Stimulated activated effector memory CD8-positive, alpha-beta T cell treated with anti-CD3 and anti-CD28 coated beads, Interleukin-12 subunit alpha, Interleukin-12 subunit beta, amount 100 ng/mL, for 72 hours (primary cell): ENCODE measurements around the gene OSTM1.
"Not testable (repeated sequence)": the region's sequence is repeated elsewhere in the genome, so short reads cannot be mapped to it uniquely, and the experiment has no call there.

Experiments
- ATAC-seq: fragments of 150-1000 bp; cut with Tn5 transposase; 2 replicates; pipeline ENCODE4 v1.10.0; 2021
- DNase-seq, 2 donors: peaks; one replicate each; pipeline ENCODE4 v3.0.0; 2021 to 2022; ENCODE audit warnings: low spot score in 2 of 2
- H3K27ac Mint-ChIP-seq: one replicate; pipeline ENCODE4 v1.8.0; 2022; ENCODE audit warnings: mild to moderate bottlenecking, mixed read lengths
- H3K36me3 Mint-ChIP-seq: one replicate; pipeline ENCODE4 v1.8.0; 2022; ENCODE audit warnings: mild to moderate bottlenecking, mixed read lengths
- H3K4me1 Mint-ChIP-seq: one replicate; pipeline ENCODE4 v1.8.0; 2022; ENCODE audit warnings: mixed read lengths
- H3K4me3 Mint-ChIP-seq: one replicate; pipeline ENCODE4 v1.8.0; 2022; ENCODE audit warnings: mild to moderate bottlenecking, mixed read lengths
- H3K9me3 Mint-ChIP-seq: one replicate; pipeline ENCODE4 v1.8.0; 2022; ENCODE audit warnings: mixed read lengths

The OSTM1 gene

DNA sequence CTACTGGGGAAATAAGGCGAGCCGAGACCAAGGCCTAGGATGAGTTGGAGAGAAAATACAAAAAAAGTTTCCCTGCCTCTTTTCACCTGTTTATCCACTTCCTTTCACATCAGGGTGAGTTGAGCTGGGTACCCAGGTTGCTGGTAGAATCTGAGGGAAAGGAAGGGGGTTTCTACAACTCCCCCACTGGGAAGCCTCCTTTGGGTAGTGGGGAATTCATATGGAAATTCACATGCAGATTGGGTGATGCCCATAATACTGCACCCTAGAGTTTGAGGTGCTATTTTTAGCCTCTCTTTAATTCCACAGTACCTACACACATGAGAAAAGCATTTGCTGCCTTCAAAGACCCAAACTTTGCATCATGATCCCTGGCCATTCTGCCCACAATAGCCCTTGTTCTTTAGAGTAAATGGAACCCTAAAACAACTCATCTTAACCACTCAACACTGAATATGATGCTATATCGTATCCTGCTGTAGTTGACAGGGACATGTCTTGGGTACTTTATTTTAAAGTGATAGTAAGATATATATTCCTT is 2.7 kb downstream of the OSTM1 start:
- Mint-ChIP-seq H3K9me3 (no peaks in the 10 kb centered on the region), H3K4me1 (peaks cover 22% of the 10 kb centered on the region), H3K36me3 (no peaks in the 10 kb centered on the region), H3K27ac (no peak overlapping the region), H3K4me3 (no peak overlapping the region)
- DNase-seq (no peak), ATAC-seq (no peak)

DNA sequence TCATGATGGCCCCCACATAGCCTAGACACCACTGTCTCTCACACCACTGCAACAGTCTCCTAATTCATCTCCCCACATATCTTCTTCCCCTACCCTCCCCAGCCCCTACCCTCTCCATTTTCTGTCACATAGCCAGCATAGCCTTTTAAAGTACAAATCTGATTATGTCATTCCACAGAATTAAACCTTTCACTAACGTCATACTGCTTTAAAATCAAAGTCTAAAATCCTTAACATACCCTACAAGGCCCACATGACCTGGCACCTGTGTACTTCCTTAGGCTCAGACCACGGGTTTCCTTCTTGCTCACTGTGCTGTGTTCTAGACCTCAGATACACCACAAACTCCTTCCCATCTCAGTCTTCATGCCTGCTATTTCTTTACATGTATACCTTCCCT is 5.9 kb downstream of the OSTM1 start:
- ATAC-seq (peak; percentile 99), DNase-seq (peak in 1 of 2 donors; percentile 4)
- peaks cover 2% of the 10 kb centered on the region for H3K36me3 Mint-ChIP-seq
- no peak overlapping the region for H3K27ac Mint-ChIP-seq
- H3K9me3 Mint-ChIP-seq, result no peaks in the 10 kb centered on the region
- peaks cover 16% of the 10 kb centered on the region for H3K4me1 Mint-ChIP-seq
- no peak overlapping the region for H3K4me3 Mint-ChIP-seq

DNA sequence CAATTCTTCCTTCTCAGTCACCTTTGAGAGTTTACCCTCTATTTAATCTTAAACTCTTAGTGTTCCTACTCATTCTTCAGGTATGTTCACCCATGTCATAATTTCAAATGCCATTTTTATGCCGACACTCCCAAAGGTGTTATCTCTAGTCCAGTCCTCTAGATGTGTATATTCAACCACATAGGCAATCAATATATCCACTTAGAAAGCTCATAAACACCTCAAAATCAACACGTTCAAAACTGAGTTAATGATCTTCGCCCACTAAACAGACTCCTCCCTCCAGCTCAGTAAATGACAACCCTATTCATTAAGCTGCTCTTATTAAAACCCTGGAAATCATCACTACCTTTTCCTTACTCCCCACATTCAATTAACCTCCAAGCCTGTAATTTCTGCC is 6.4 kb downstream of the OSTM1 start:
- Mint-ChIP-seq H3K4me1 (peaks cover 11% of the 10 kb centered on the region), H3K27ac (no peak overlapping the region), H3K4me3 (no peak overlapping the region), H3K9me3 (no peaks in the 10 kb centered on the region), H3K36me3 (peaks cover 5% of the 10 kb centered on the region)
- no peak for ATAC-seq
- no peak for DNase-seq

DNA sequence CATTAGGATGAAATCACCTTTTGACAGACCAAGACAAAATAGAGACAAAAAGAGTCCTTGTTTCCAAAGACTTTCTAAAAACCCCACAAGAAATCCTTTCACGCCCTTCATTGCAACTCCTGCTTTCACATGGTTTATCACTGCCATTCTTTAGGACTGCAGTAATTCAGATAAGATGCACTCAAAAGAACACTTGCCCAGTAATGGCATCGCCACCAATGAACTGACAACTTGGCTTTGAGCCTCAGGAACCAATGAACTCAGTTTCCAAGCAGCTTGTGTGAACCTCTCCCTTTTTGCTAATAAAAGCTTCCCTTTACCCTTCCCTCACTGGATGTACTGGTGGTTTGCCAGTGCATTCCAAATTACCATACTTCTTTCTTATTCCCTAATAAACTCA is 21.8 kb downstream of the OSTM1 start:
- ATAC-seq (no peak), DNase-seq (no peak)
- Mint-ChIP-seq H3K27ac (no peak overlapping the region), H3K36me3 (peaks cover 24% of the 10 kb centered on the region), H3K4me3 (no peak overlapping the region), H3K9me3 (no peaks in the 10 kb centered on the region), H3K4me1 (no peaks in the 10 kb centered on the region)

DNA sequence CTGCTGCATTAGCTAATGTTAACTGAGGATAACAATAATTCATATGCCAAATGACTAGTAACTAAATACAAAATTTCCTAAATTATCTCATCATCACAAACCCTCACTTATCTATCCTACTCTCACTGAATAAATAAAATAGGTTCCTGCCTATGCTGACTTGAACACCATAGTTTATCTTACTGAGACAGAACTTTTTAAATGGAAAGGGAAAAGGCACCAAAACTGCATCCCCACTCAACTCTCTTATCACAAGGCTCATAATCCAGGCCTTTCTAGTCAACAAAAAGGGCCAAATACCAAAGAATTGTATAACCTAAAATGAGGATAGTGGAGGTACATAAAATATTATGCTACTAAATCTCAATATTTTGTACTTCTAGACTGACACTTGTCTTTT is 23.1 kb downstream of the OSTM1 start:
- no peak overlapping the region for H3K4me3 Mint-ChIP-seq
- no peaks in the 10 kb centered on the region for H3K4me1 Mint-ChIP-seq
- ATAC-seq (no peak), DNase-seq (no peak)
- no peak overlapping the region for H3K27ac Mint-ChIP-seq
- peaks cover 31% of the 10 kb centered on the region for H3K36me3 Mint-ChIP-seq
- no peaks in the 10 kb centered on the region for H3K9me3 Mint-ChIP-seq

DNA sequence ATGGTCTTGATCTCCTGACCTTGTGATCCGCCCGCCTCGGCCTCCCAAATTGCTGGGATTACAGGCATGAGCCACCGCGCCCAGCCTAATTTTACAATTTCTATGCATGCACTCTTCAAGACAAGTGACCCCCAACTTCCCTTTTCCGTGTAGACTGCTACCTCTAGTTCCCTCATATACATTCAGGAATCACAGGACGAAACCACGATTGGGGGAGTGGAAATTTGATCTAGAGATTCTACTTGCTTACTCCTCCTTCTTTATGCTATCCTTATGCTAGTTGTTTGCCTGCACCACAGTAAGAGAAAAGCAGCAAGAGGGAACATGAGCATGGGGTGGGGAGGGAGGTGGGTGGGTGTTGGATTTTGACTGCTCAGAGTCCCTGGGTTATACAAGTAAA is 34.9 kb downstream of the OSTM1 start:
- no peak overlapping the region for H3K27ac Mint-ChIP-seq
- peaks cover 76% of the 10 kb centered on the region for H3K36me3 Mint-ChIP-seq
- ATAC-seq, result no peak
- H3K4me1 Mint-ChIP-seq, result no peaks in the 10 kb centered on the region
- H3K9me3 Mint-ChIP-seq, result no peaks in the 10 kb centered on the region
- H3K4me3 Mint-ChIP-seq, result no peak overlapping the region
- no peak for DNase-seq

DNA sequence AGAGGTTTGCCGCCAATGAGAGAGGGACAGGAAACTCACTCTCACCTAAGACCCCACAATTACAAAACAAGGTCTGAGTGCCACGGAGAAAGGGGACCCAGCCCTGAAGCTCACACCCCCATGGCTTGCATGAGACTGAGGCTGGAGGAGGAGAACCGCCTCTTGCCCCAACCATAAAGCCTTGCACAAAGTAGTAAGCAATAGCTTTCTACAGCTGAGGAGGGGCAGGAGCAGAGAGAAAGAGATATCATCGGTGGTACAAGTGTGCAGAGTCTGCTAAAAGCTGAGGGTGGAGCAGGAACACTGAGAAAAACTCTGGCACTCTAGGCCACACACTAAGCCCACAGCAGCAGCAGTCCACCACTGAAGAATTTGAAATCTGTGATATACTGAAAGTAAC is 37.7 kb downstream of the OSTM1 start:
- no peak overlapping the region for H3K4me3 Mint-ChIP-seq
- H3K27ac Mint-ChIP-seq, result no peak overlapping the region
- no peaks in the 10 kb centered on the region for H3K9me3 Mint-ChIP-seq
- no peaks in the 10 kb centered on the region for H3K4me1 Mint-ChIP-seq
- DNase-seq, result no peak
- peaks cover 58% of the 10 kb centered on the region for H3K36me3 Mint-ChIP-seq
- no peak for ATAC-seq

DNA sequence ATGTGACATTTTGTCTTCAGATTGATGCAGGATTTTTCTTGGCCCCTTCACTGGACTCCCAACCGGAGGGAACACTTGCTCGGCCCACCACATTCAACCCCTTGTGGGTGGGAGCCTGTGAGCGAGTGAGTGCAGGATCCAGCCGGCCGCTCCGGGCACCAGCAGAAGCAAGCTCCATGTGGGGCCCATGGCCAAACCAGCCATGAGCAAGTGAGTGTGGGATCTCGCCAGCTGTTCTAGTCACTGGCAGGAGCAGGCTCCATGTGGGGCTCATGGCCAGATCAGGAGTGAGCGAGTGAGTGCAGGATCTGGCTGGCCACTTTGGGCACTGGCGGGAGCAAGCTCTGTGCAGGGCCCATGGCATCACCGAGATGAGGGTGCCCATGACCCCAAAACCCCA is 42.6 kb downstream of the OSTM1 start:
- DNase-seq, result no peak
- Mint-ChIP-seq H3K9me3 (no peaks in the 10 kb centered on the region), H3K27ac (no peak overlapping the region), H3K4me3 (no peak overlapping the region), H3K36me3 (peaks cover 17% of the 10 kb centered on the region), H3K4me1 (no peaks in the 10 kb centered on the region)
- no peak for ATAC-seq

DNA sequence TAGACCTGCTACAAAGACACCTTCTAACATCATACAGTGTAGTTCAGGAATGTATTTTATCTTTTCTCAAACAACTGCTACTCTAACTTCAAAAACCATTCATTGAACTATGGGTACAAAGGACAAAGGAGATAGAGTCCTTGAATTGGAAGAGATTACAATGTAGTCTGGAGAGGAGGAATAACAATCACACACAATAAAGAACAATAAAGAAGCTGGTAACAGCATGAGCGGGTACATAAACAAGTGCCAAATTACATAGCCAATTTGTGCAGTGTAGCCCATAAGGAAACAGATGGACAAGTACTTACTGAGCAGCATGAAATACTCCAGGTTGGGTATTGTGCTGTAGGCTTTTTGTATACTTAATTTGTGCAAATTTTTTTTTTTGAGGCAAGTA is 44.3 kb downstream of the OSTM1 start:
- no peak overlapping the region for H3K27ac Mint-ChIP-seq
- no peak for DNase-seq
- no peak for ATAC-seq
- no peak overlapping the region for H3K4me3 Mint-ChIP-seq
- H3K4me1 Mint-ChIP-seq, result no peaks in the 10 kb centered on the region
- peaks cover 6% of the 10 kb centered on the region for H3K36me3 Mint-ChIP-seq
- no peaks in the 10 kb centered on the region for H3K9me3 Mint-ChIP-seq

DNA sequence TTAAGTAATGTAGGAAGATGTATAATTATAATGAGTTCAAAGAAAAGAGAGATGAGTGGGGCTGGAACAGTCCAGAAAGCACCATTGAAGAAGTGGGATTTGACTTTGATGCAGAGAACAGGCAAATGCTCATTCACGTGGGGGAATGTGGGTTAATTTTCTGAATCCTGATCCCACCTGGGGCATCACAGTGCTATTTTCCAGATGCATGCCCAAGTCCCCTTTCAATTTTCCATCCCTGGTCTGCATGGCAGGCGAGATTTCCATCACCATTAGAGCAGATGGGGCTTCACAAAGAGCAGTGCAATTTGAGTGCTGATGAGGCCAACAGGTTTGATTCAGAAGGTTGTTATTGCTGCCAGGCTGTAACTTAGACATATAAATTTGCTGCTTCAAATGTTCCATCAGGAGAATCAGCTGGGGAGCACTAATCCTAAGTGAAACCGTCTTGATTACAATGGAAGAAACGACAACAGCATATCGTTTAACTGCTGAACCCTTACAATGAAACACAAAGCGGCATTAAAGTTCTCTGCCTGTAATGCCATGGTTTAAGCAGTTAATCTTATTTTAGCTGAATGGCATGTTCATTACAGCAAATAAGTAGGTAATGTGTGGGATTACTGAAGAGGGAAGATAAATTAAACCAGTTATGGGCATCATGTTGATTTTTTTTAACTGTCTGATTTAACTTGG is 45.2 kb downstream of the OSTM1 start:
- no peaks in the 10 kb centered on the region for H3K4me1 Mint-ChIP-seq
- ATAC-seq (no peak), DNase-seq (no peak)

DNA sequence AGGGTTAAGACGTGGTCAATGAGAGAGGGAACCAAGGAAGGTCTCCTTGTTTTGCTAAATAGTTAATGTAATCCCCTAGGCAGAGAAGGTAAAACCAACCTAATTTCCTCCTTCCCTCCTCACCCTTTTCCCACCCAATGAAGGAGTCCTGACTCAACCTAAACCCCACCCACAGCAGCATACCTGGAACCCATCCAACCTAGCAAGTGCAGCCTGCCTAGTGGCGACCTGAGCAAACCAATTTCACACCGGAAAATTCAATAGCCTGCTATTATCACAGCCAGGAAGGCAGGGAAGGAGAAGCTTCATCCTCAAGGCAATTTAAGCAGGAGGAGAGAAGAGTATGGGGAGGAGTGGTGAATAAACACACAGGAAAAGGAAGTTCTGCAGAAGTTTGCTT is 46.9 kb downstream of the OSTM1 start:
- no peaks in the 10 kb centered on the region for H3K9me3 Mint-ChIP-seq

More for the DNA sequence above, 45.2 kb downstream of the OSTM1 start:
- no peaks in the 10 kb centered on the region for H3K36me3 Mint-ChIP-seq
- no peaks in the 10 kb centered on the region for H3K9me3 Mint-ChIP-seq
- H3K27ac Mint-ChIP-seq, result no peak overlapping the region
- no peak overlapping the region for H3K4me3 Mint-ChIP-seq

DNA sequence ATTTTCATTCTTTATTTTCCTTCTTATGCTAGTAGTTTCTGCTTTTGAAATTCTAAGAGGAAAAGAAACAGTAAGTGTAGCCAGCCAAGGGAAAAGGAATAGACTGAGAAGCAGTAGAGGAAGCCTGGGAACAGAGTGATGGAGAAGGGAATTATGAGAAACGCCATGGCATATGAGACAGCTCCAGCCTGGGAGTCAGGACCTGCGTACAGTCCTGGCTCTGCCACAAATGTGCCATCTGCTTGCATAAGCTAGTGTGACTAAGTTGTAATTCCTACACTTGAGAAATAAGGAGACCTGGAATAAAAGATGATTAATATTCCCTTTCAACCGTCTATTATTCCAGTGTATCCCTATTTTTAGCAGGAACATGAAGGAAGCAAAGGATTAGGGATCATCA is 47.5 kb downstream of the OSTM1 start:
- no peak for ATAC-seq
- H3K27ac Mint-ChIP-seq, result no peak overlapping the region
- H3K9me3 Mint-ChIP-seq, result no peaks in the 10 kb centered on the region
- H3K4me1 Mint-ChIP-seq, result no peaks in the 10 kb centered on the region
- H3K4me3 Mint-ChIP-seq, result no peak overlapping the region
- H3K36me3 Mint-ChIP-seq, result no peaks in the 10 kb centered on the region
- no peak for DNase-seq

More for the DNA sequence above, 46.9 kb downstream of the OSTM1 start:
- Mint-ChIP-seq H3K27ac (no peak overlapping the region), H3K4me3 (no peak overlapping the region), H3K4me1 (no peaks in the 10 kb centered on the region), H3K36me3 (no peaks in the 10 kb centered on the region)
- DNase-seq (no peak), ATAC-seq (no peak)

DNA sequence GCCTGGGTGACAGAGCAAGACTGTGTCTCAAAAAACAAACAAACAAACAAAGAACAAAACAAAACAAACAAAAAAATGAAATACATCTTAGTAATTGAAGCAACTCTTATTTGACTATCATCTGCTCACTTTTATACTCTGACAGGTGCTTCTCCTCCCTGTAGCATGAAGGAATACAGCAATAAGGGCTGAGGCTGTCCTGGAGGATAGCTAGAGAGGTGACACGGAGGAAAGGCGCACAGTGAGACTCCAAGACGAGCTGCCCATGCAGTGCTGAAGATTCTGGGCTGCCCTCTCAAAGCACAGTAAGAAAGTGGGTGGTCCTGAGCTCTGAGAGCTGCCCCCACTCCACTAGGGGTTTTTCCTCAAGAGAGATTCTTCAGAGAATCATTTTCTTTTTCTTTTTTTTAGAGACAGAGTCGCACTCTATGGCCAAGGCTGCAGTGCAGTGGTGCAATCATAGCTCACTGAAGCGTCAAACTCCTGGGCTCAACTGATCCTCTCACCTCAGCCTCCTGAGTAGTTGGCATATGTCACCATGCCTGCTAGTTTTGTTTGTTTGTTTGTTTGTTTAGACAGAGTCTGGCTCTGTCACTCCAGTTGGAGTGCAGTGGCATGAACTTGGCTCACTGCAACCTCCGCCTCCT is 50.0 kb downstream of the OSTM1 start:
- ATAC-seq, result no peak

DNA sequence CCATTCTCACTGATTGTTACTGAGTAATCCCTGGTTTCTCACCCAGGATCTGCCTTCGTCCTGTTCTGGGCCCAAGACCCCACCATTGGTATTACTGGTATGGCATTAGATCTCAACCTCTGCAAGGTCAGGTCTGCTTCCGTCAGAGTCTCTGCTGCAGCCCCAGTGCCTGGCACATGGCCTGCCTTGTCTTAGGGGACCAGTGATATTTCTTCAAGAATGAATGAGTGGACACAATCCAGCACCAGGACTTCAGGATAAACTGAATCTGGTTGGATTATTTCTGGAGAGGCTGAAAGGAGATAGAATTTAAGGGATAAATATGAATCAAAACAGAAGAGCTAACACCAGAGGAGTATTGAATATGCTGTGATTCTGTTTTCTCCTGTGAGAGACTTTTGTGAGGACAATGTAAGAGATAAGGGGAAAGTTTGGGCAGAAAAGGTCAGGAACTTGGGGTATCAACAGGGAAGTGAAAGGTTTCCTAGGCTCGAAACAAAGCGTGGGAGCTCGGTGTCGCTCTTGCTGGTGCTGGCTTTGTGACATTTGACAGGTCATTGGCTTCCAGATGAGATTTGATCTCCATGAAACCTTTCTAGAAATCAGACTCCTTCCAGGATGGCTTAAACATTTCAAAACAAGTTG is 53.9 kb downstream of the OSTM1 start:
- DNase-seq (no peak), ATAC-seq (no peak)
- no peak overlapping the region for H3K4me3 Mint-ChIP-seq
- no peak overlapping the region for H3K27ac Mint-ChIP-seq
- H3K4me1 Mint-ChIP-seq, result no peaks in the 10 kb centered on the region
- no peaks in the 10 kb centered on the region for H3K9me3 Mint-ChIP-seq
- no peaks in the 10 kb centered on the region for H3K36me3 Mint-ChIP-seq

More for the DNA sequence above, 50.0 kb downstream of the OSTM1 start:
- H3K4me1 Mint-ChIP-seq, result no peaks in the 10 kb centered on the region
- H3K36me3 Mint-ChIP-seq, result no peaks in the 10 kb centered on the region
- no peak overlapping the region for H3K4me3 Mint-ChIP-seq
- no peaks in the 10 kb centered on the region for H3K9me3 Mint-ChIP-seq
- no peak overlapping the region for H3K27ac Mint-ChIP-seq
- DNase-seq, result no peak

DNA sequence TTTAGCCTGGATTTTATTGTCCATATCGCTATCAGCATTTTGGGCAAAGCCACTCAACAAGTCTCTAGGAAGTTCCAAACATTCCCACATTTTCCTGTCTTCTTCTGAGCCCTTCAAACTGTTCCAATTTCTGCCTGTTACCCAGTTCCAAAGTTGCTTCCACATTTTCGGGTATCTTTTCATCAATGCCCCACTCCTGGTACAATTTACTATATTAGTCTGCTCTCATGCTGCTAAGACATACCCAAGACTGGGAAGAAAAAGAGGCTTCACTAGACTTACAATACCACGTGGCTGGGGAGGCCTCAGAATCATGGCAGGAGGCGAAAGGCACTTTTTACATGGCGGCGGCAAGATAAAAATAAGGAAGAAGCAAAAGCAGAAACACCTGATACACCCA is 58.3 kb downstream of the OSTM1 start:
- not testable (repeated sequence) for H3K4me1 Mint-ChIP-seq, ATAC-seq, H3K36me3 Mint-ChIP-seq, H3K4me3 Mint-ChIP-seq, DNase-seq, H3K9me3 Mint-ChIP-seq, H3K27ac Mint-ChIP-seq
